Measurements from ENCODE around the gene CFAP53.
A peak's percentile ranks its signal among the peaks of the same experiment; 100 is the strongest.
"Not testable (repeated sequence)": the region's sequence is repeated elsewhere in the genome, so short reads cannot be mapped to it uniquely, and the experiment has no call there.

Gene CFAP53, protein sequence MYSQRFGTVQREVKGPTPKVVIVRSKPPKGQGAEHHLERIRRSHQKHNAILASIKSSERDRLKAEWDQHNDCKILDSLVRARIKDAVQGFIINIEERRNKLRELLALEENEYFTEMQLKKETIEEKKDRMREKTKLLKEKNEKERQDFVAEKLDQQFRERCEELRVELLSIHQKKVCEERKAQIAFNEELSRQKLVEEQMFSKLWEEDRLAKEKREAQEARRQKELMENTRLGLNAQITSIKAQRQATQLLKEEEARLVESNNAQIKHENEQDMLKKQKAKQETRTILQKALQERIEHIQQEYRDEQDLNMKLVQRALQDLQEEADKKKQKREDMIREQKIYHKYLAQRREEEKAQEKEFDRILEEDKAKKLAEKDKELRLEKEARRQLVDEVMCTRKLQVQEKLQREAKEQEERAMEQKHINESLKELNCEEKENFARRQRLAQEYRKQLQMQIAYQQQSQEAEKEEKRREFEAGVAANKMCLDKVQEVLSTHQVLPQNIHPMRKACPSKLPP

GRCh38 chr18:50266248-50266704 is at the start of gene CFAP53:
Gene CFAP53 (minus strand): TSS chr18:50266495. CDS start chr18:50266404, 91 bp downstream.
- peak; percentile 61 to 69 for DNase-seq (ENCODE audit: low read depth in 1 of 2, low spot score in 1 of 2)

GRCh38 chr18:50315100-50315871 is 49.0 kb upstream of the CFAP53 start:
- DNase-seq (ENCODE audit: low read depth in 1 of 2, low spot score in 1 of 2) = no peak

DNA sequence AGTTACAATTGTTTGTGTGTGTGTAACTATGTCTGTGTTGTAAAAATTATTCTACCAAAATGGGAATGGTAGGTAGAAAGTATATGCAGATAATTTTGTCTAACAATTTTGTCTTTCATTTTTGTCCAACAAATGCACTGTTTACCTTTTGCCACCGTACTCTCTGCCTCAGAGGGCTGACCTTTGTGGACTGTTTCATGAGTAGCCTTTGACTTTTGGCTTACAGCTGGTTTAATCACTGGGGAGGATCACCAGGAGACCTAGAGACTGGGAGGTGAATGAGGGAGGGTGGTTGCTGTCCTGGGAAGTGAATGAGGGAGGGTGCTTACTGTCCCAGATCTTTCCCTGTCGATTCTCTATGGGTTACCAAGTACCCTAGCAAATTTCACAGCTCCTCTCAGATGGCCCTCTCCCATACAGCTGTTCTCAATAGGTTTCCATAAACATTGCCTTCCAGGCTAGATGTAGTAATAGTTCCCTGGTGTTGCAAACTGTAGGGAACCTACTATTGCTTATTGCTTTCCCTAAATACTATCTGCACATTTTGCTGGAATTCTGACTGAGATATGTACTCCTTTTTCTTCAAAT is 47.7 kb upstream of the CFAP53 start:
- DNase-seq (ENCODE audit: low read depth in 1 of 2, low spot score in 1 of 2) = no peak

GRCh38 chr18:50313031-50313607 is 46.8 kb upstream of the CFAP53 start:
- DNase-seq (ENCODE audit: low read depth in 1 of 2, low spot score in 1 of 2) = no peak

GRCh38 chr18:50312296-50313030 is 46.2 kb upstream of the CFAP53 start:
- no peak for DNase-seq (ENCODE audit: low read depth in 1 of 2, low spot score in 1 of 2)

DNA sequence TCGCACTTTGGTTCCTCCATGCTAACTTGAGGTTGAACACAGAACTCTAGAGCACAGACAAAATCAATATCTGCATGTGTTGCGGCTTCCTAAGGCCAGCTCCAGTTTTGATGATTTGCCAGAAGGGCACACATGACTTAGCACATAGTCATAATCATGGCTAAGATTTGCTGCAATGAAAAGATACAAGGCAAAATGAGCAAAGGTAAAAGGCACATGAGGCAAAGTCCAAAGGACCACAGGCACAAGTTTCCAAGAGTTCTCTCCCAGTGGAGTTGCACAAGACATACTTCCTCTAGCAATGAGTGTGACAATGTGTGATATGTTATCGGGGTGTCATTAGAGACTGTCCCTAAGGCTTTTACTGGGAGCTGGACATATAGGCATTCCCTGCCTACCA is 45.4 kb upstream of the CFAP53 start:
- no peak for DNase-seq (ENCODE audit: low read depth in 1 of 2, low spot score in 1 of 2)

- no peak for DNase-seq (ENCODE audit: low read depth in 1 of 2, low spot score in 1 of 2)
Measured at GRCh38 chr18:50310080-50310479, 43.8 kb upstream of the CFAP53 start.

- not testable (repeated sequence) for DNase-seq (ENCODE audit: low read depth in 1 of 2, low spot score in 1 of 2)
Measured at GRCh38 chr18:50308851-50309250, 42.6 kb upstream of the CFAP53 start.

DNA sequence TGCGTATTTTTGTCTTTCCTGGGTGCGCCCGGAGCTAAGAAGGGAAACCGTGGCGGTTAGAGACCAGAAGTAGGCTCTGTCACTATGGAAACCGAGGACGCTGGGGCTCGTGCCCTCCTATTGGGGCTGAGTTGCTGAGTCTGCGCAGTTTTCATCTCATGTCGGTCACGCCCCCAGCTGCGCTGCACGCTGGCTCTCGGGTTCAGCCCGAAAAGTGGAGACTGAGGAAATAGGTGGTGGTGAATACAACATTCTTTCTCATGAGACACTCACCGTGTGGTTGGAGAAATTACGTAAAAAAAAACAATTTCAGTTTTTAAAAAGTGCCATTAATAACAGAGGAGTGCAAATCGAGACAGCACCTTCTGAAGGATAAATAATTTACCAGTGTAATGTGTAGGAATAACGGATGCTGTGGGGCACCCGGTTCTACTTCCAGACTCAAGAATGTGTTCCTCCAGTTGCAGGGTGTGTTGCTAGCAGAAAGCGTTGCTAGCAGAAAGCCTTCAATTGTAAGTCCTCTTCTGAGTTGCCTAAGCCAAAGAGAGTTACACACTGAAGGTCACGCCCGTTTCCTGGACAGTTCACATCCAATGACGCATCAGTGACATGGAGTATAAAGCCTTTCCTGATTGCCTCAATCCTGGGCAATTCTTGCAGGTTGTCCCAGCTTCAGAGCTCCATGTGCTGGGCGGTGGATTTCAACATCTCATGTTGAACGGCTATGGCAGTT is 41.6 kb upstream of the CFAP53 start:
- DNase-seq (ENCODE audit: low read depth in 1 of 2, low spot score in 1 of 2) = peak; percentile 68 to 74

- no peak for DNase-seq (ENCODE audit: low read depth in 1 of 2, low spot score in 1 of 2)
Measured at GRCh38 chr18:50307400-50307737, 41.1 kb upstream of the CFAP53 start.

DNA sequence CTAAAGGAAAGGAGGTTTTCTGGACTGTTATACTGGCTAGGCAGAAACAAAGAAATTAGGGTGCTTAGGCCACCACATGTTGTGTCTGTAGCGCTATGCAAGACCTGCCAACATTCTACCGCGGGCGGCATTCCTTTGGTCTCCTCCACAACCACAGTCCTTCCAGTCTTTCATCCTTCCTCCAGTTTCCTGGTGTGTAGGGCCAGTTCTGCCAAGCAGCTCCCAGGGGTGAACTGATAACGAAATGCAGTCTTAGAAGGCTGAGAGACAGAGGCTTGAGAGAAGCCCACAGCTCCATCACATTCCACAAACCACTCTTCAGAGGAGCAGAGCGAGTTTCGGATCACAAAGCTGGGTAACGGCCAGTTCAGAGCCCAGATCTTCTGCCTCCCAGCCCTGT is 40.6 kb upstream of the CFAP53 start:
- DNase-seq (ENCODE audit: low read depth in 1 of 2, low spot score in 1 of 2) = no peak

- no peak for DNase-seq (ENCODE audit: low read depth in 1 of 2, low spot score in 1 of 2)
Measured at GRCh38 chr18:50301074-50301473, 34.8 kb upstream of the CFAP53 start.

GRCh38 chr18:50299626-50300388 is 33.5 kb upstream of the CFAP53 start:
- DNase-seq (ENCODE audit: low read depth in 1 of 2, low spot score in 1 of 2) = no peak

- no peak for DNase-seq (ENCODE audit: low read depth in 1 of 2, low spot score in 1 of 2)
Measured at GRCh38 chr18:50298443-50299284, 32.4 kb upstream of the CFAP53 start.

DNA sequence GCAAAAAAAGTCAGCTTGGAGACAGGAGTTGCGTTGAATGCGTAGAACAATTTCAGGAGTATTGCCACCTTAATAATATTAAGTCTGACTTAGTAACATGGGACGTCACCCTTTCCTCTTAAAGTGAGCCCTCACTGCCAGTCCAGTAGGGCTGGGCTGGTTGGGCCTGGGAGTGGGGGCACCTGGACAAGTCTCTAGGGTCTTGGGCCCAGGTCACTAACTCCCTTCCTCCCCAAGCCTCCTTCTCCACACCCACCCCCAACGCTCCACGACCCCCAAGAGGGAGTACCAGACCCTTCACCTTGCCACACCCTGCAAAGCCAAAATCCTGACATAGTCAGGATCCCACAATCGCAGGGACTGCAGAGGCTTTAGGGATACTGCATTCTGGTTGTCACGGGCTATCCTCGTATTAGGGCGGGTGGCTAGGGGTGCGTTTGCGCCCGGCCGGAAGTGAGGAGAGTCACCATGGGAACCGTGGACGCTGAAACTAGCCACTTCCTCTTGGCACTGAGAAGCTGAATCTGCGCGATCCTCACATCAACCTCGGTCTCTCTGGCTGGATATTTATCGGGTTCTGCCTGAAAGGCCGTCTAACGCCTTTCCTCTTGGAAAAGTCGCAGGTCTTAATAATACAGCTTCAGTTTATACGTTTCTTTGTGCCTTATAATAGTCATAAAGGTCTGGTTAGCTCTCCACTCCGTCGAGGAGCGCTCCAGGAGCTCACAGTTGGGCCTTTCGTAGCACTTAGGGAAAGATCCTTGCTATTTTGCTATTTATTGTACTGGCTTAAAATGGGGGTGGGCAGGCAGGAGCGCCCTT is 31.5 kb upstream of the CFAP53 start:
- DNase-seq (ENCODE audit: low read depth in 1 of 2, low spot score in 1 of 2) = peak in 1 of 2 donors; percentile 31

DNA sequence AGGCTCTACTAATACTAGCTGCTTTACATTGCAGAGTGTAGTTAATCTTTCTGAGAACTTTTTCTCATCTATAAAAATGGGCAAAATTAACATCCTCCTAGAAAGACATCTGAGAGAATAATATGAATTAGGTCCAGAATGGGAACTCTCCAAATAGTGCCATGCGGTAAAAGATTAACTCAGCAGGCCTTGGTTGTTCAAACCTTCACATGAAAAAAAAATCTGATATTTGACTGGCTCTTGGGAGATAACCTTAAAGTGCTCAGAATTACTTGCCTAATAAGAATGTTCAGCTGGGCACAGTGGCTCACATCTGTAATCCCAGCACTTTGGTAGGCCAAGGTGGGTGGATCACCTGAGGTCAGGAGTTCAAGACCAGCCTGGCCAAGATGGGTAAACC is 26.7 kb upstream of the CFAP53 start:
- no peak for DNase-seq (ENCODE audit: low read depth in 1 of 2, low spot score in 1 of 2)

GRCh38 chr18:50289108-50289443 is 22.8 kb upstream of the CFAP53 start:
- DNase-seq (ENCODE audit: low read depth in 1 of 2, low spot score in 1 of 2) = no peak
